Measurements from ENCODE around the gene VCX.
"Not testable (repeated sequence)": the region's sequence is repeated elsewhere in the genome, so short reads cannot be mapped to it uniquely, and the experiment has no call there.

Gene VCX

DNA sequence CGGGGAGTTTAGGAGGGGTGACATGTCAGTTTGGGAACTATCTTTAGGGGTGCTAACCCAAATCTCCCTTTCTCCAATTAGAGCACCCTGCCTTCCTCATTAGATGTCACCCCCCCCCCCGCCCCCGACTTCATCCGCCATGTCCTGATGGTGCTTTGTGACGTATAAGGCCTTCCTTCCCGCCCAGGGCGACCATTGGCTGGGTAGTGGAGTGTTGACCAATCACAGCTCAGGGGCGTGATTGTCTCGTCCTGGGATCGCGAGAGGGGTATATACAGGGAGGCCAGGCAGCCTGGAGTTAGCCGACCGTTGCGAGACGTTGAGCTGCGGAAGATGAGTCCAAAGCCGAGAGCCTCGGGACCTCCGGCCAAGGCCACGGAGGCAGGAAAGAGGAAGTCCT lies at the start of gene VCX:
Gene VCX (plus strand): TSS at position 301 of the 400 bp plus-strand sequence. CDS start 33 bp downstream, at position 334.
- H3K36me3 ChIP-seq (ENCODE audit: control insufficient read depth in 1 of 2, insufficient read depth in 2 of 2, low read length in 2 of 2); H3K9ac ChIP-seq (ENCODE audit: low read depth in 1 of 2, low read length in 2 of 2); H3K9me3 ChIP-seq (ENCODE audit: control insufficient read depth in 1 of 2, low read length in 2 of 2); H3K4me1 ChIP-seq (ENCODE audit: control insufficient read depth in 1 of 2, insufficient read depth in 2 of 2, low read length in 2 of 2); H3K4me3 ChIP-seq (ENCODE audit: low read depth in 1 of 2, low read length in 2 of 2); H3K27me3 ChIP-seq (ENCODE audit: control insufficient read depth in 1 of 2, insufficient read depth in 2 of 2, low read length in 2 of 2); H3K27ac ChIP-seq (ENCODE audit: low read depth, low read length): not testable (repeated sequence)

DNA sequence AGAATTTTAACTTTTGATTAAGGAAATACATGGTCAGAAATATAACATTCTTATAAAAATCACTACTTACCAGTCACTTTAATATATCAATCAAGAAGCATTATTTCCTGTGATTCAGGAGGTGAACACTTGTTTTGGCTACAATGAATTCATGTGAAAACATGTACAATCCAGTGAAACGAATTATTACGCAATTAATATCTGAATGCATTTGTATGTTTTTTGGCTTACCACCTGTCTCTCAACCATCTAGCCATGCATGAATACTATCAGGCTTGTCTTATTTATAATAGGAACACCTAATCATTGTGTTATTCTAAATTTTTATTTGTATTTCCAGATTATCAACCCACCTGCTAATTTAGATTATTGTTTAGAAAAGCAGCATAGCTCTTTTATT lies 44.6 kb upstream of the VCX start:
- Histone ChIP-seq H3K9ac (ENCODE audit: low read depth in 1 of 2, low read length in 2 of 2) (no peak overlapping the region), H3K27ac (ENCODE audit: low read depth, low read length) (no peak overlapping the region), H3K36me3 (ENCODE audit: control insufficient read depth in 1 of 2, insufficient read depth in 2 of 2, low read length in 2 of 2) (no peaks in the 10 kb centered on the region), H3K4me3 (ENCODE audit: low read depth in 1 of 2, low read length in 2 of 2) (no peak overlapping the region), H3K4me1 (ENCODE audit: control insufficient read depth in 1 of 2, insufficient read depth in 2 of 2, low read length in 2 of 2) (no peaks in the 10 kb centered on the region), H3K9me3 (ENCODE audit: control insufficient read depth in 1 of 2, low read length in 2 of 2) (no peaks in the 10 kb centered on the region), H3K27me3 (ENCODE audit: control insufficient read depth in 1 of 2, insufficient read depth in 2 of 2, low read length in 2 of 2) (no peaks in the 10 kb centered on the region)

- H3K4me3 ChIP-seq (ENCODE audit: low read depth in 1 of 2, low read length in 2 of 2), result no peak overlapping the region
- H3K36me3 ChIP-seq (ENCODE audit: control insufficient read depth in 1 of 2, insufficient read depth in 2 of 2, low read length in 2 of 2), result no peaks in the 10 kb centered on the region
- no peaks in the 10 kb centered on the region for H3K4me1 ChIP-seq (ENCODE audit: control insufficient read depth in 1 of 2, insufficient read depth in 2 of 2, low read length in 2 of 2)
- no peak overlapping the region for H3K9ac ChIP-seq (ENCODE audit: low read depth in 1 of 2, low read length in 2 of 2)
- H3K27me3 ChIP-seq (ENCODE audit: control insufficient read depth in 1 of 2, insufficient read depth in 2 of 2, low read length in 2 of 2), result no peaks in the 10 kb centered on the region
- no peaks in the 10 kb centered on the region for H3K9me3 ChIP-seq (ENCODE audit: control insufficient read depth in 1 of 2, low read length in 2 of 2)
- no peak overlapping the region for H3K27ac ChIP-seq (ENCODE audit: low read depth, low read length)
Observed at GRCh38 chrX:7801711-7802110, 41.3 kb upstream of the VCX start.

- Histone ChIP-seq H3K36me3 (ENCODE audit: control insufficient read depth in 1 of 2, insufficient read depth in 2 of 2, low read length in 2 of 2) (no peaks in the 10 kb centered on the region), H3K27me3 (ENCODE audit: control insufficient read depth in 1 of 2, insufficient read depth in 2 of 2, low read length in 2 of 2) (no peaks in the 10 kb centered on the region), H3K27ac (ENCODE audit: low read depth, low read length) (no peak overlapping the region), H3K4me1 (ENCODE audit: control insufficient read depth in 1 of 2, insufficient read depth in 2 of 2, low read length in 2 of 2) (no peaks in the 10 kb centered on the region), H3K9me3 (ENCODE audit: control insufficient read depth in 1 of 2, low read length in 2 of 2) (no peaks in the 10 kb centered on the region), H3K9ac (ENCODE audit: low read depth in 1 of 2, low read length in 2 of 2) (no peak overlapping the region), H3K4me3 (ENCODE audit: low read depth in 1 of 2, low read length in 2 of 2) (no peak overlapping the region)
Observed at GRCh38 chrX:7815166-7815805, 27.7 kb upstream of the VCX start.

DNA sequence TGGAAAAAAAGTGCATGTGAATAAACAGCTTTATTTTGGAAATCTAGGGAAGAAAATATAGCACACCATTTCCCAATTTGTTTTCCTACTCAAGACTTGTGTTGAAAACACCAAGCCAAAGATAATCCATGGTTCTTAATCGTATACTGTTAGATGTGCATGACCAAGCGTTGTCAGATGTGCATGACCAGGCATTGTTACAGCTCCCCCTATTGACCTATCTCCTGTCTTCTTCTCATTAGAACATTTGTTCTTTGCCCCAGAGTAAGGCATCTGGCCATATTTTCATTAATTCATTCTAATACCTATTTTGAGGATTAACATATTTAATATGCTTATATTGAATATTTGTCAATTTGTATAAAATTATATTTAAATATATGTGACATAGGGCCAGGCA lies 14.4 kb upstream of the VCX start:
- no peak overlapping the region for H3K27ac ChIP-seq (ENCODE audit: low read depth, low read length)
- H3K9me3 ChIP-seq (ENCODE audit: control insufficient read depth in 1 of 2, low read length in 2 of 2), result no peaks in the 10 kb centered on the region
- H3K4me1 ChIP-seq (ENCODE audit: control insufficient read depth in 1 of 2, insufficient read depth in 2 of 2, low read length in 2 of 2), result no peaks in the 10 kb centered on the region
- no peaks in the 10 kb centered on the region for H3K27me3 ChIP-seq (ENCODE audit: control insufficient read depth in 1 of 2, insufficient read depth in 2 of 2, low read length in 2 of 2)
- no peaks in the 10 kb centered on the region for H3K36me3 ChIP-seq (ENCODE audit: control insufficient read depth in 1 of 2, insufficient read depth in 2 of 2, low read length in 2 of 2)
- H3K9ac ChIP-seq (ENCODE audit: low read depth in 1 of 2, low read length in 2 of 2), result no peak overlapping the region
- H3K4me3 ChIP-seq (ENCODE audit: low read depth in 1 of 2, low read length in 2 of 2), result no peak overlapping the region

DNA sequence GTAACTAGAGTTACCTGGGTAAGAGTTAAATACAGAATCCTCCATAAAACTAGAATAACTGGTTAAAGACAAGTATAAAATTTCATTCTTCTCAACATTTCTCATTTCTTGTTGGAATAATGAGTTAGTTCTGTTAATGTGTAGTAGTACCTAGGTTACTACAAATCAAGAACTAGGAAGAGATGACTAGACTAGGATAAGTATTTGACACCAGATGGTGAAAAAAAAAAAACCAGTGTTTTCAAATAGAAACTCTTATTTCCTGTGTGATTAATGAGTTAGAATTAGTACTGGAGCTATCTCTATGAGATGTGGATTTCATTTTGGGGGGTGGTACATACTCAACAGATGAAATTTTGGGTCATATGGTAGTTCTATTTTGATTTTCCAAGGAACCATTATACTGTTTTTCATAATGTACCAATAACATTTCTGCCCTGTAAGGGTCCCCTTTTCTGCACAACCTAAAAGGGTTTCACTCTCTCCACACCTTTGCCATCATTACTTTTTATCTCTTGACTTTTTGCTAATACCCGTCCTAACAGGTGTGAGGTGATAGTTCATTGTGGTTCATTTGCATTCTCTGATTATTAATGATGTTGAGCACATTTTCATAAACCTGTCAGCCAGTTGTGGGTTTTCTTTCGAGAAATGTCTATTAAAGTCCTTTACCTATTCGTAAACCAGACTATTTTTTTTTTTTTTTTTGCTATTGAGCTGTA lies 1.7 kb upstream of the VCX start:
- no peak overlapping the region for H3K4me3 ChIP-seq (ENCODE audit: low read depth in 1 of 2, low read length in 2 of 2)
- H3K9me3 ChIP-seq (ENCODE audit: control insufficient read depth in 1 of 2, low read length in 2 of 2), result no peaks in the 10 kb centered on the region
- no peak overlapping the region for H3K9ac ChIP-seq (ENCODE audit: low read depth in 1 of 2, low read length in 2 of 2)
- no peaks in the 10 kb centered on the region for H3K4me1 ChIP-seq (ENCODE audit: control insufficient read depth in 1 of 2, insufficient read depth in 2 of 2, low read length in 2 of 2)
- H3K36me3 ChIP-seq (ENCODE audit: control insufficient read depth in 1 of 2, insufficient read depth in 2 of 2, low read length in 2 of 2), result no peaks in the 10 kb centered on the region
- H3K27ac ChIP-seq (ENCODE audit: low read depth, low read length), result no peak overlapping the region
- H3K27me3 ChIP-seq (ENCODE audit: control insufficient read depth in 1 of 2, insufficient read depth in 2 of 2, low read length in 2 of 2), result no peaks in the 10 kb centered on the region

DNA sequence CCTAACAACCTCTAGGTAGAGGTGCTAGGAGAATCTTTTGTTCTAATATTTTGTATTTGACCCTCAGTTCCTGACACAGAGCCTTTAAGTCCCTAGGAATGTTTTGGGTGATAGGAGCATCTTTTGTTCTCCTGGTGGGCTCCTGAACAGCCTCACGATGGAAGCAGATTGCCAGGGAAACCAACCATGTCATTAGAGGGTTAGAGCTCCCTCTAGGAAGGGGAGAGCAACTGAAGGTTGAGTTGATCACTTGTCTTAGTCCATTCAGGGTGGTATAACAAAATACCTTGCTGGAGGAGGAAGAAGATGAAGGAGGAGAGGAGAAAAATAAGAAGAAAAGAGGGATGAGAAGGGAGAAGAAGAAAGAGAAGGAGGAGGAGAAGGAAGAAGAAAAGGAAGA lies 9.2 kb downstream of the VCX start:
- Histone ChIP-seq H3K4me3 (ENCODE audit: low read depth in 1 of 2, low read length in 2 of 2) (no peak overlapping the region), H3K27ac (ENCODE audit: low read depth, low read length) (no peak overlapping the region)

GRCh38 chrX:7872042-7872441 lies 29.1 kb downstream of the VCX start:
- Histone ChIP-seq H3K4me3 (ENCODE audit: low read depth in 1 of 2, low read length in 2 of 2) (no peak overlapping the region), H3K9ac (ENCODE audit: low read depth in 1 of 2, low read length in 2 of 2) (no peak overlapping the region), H3K36me3 (ENCODE audit: control insufficient read depth in 1 of 2, insufficient read depth in 2 of 2, low read length in 2 of 2) (no peaks in the 10 kb centered on the region), H3K27ac (ENCODE audit: low read depth, low read length) (no peak overlapping the region), H3K9me3 (ENCODE audit: control insufficient read depth in 1 of 2, low read length in 2 of 2) (no peaks in the 10 kb centered on the region), H3K4me1 (ENCODE audit: control insufficient read depth in 1 of 2, insufficient read depth in 2 of 2, low read length in 2 of 2) (no peaks in the 10 kb centered on the region), H3K27me3 (ENCODE audit: control insufficient read depth in 1 of 2, insufficient read depth in 2 of 2, low read length in 2 of 2) (no peaks in the 10 kb centered on the region)

More for the DNA sequence above, 9.2 kb downstream of the VCX start:
- no peaks in the 10 kb centered on the region for H3K9me3 ChIP-seq (ENCODE audit: control insufficient read depth in 1 of 2, low read length in 2 of 2)
- no peaks in the 10 kb centered on the region for H3K36me3 ChIP-seq (ENCODE audit: control insufficient read depth in 1 of 2, insufficient read depth in 2 of 2, low read length in 2 of 2)
- no peak overlapping the region for H3K9ac ChIP-seq (ENCODE audit: low read depth in 1 of 2, low read length in 2 of 2)
- H3K27me3 ChIP-seq (ENCODE audit: control insufficient read depth in 1 of 2, insufficient read depth in 2 of 2, low read length in 2 of 2), result no peaks in the 10 kb centered on the region
- H3K4me1 ChIP-seq (ENCODE audit: control insufficient read depth in 1 of 2, insufficient read depth in 2 of 2, low read length in 2 of 2), result no peaks in the 10 kb centered on the region

- H3K9ac ChIP-seq (ENCODE audit: low read depth in 1 of 2, low read length in 2 of 2), result no peak overlapping the region
- no peaks in the 10 kb centered on the region for H3K4me1 ChIP-seq (ENCODE audit: control insufficient read depth in 1 of 2, insufficient read depth in 2 of 2, low read length in 2 of 2)
- no peaks in the 10 kb centered on the region for H3K27me3 ChIP-seq (ENCODE audit: control insufficient read depth in 1 of 2, insufficient read depth in 2 of 2, low read length in 2 of 2)
- H3K27ac ChIP-seq (ENCODE audit: low read depth, low read length), result no peak overlapping the region
- no peaks in the 10 kb centered on the region for H3K9me3 ChIP-seq (ENCODE audit: control insufficient read depth in 1 of 2, low read length in 2 of 2)
- no peak overlapping the region for H3K4me3 ChIP-seq (ENCODE audit: low read depth in 1 of 2, low read length in 2 of 2)
- no peaks in the 10 kb centered on the region for H3K36me3 ChIP-seq (ENCODE audit: control insufficient read depth in 1 of 2, insufficient read depth in 2 of 2, low read length in 2 of 2)
Observed at GRCh38 chrX:7876957-7877356, 34.0 kb downstream of the VCX start.

DNA sequence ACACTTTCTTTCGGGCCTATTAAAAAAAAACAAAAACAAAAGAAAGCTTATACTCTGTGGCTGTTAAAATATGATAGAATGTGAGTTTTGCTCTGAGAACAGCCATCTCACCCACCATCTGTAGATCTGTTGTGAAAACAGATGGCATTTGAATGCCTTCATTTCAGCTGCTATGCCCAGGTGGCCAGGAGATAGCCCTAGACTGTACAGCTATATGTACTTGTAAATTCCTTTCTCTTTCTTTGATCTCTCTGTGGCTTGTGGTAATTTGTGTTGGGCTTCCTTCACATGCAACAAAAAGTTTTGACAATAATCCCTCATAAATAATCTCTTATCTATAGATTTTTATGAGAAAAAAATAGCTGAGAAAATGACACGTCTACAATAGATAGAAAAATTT lies 46.2 kb downstream of the VCX start:
- Histone ChIP-seq H3K27ac (ENCODE audit: low read depth, low read length) (no peak overlapping the region), H3K27me3 (ENCODE audit: control insufficient read depth in 1 of 2, insufficient read depth in 2 of 2, low read length in 2 of 2) (no peaks in the 10 kb centered on the region), H3K36me3 (ENCODE audit: control insufficient read depth in 1 of 2, insufficient read depth in 2 of 2, low read length in 2 of 2) (no peaks in the 10 kb centered on the region), H3K4me3 (ENCODE audit: low read depth in 1 of 2, low read length in 2 of 2) (no peak overlapping the region), H3K9me3 (ENCODE audit: control insufficient read depth in 1 of 2, low read length in 2 of 2) (no peaks in the 10 kb centered on the region), H3K9ac (ENCODE audit: low read depth in 1 of 2, low read length in 2 of 2) (no peak overlapping the region), H3K4me1 (ENCODE audit: control insufficient read depth in 1 of 2, insufficient read depth in 2 of 2, low read length in 2 of 2) (no peaks in the 10 kb centered on the region)
